GM13976 (cell line): ENCODE data around the gene MBTPS1.

Experiments used
- DNase-seq: peaks from one replicate; pipeline ENCODE4 v3.0.0; 2012; ENCODE audit warnings: low spot score
- CTCF ChIP-seq: IDR thresholded peaks from 2 replicates; pipeline ENCODE4 v1.5.1; 2012; ENCODE audit warnings: borderline replicate concordance, mild to moderate bottlenecking; ENCODE audit not compliant: insufficient read depth; ENCODE audit errors: extremely low read depth, missing control alignments, control extremely low read depth
- in situ Hi-C: fragments of 300-500 bp; cut with MboI; formaldehyde crosslinking; loops from one replicate; pipeline ENCODE4 v1.12.0; 2022; ENCODE audit warnings: low sequenced_read_pairs, mixed read lengths, inconsistent platforms; ENCODE audit not compliant: unreplicated experiment

The MBTPS1 gene

GRCh38 chr16:84021488-84021887 lies 95.3 kb downstream of the MBTPS1 start:
- TF ChIP-seq CTCF, result no peak
- no peak for DNase-seq
- in situ Hi-C loops, result no loop called here

GRCh38 chr16:84020353-84020752 lies 96.4 kb downstream of the MBTPS1 start:
- DNase-seq, result no peak
- in situ Hi-C loops, result no loop called here
- TF ChIP-seq CTCF, result no peak

- TF ChIP-seq CTCF, result no peak
- DNase-seq, result no peak
- in situ Hi-C loops, result no loop called here
These were observed 98.0 kb downstream of the MBTPS1 start for GRCh38 chr16:84018710-84019109.

- TF ChIP-seq CTCF, result no peak
- in situ Hi-C loops, result no loop called here
- no peak for DNase-seq
These were observed 100.3 kb downstream of the MBTPS1 start for GRCh38 chr16:84016477-84016876.

DNA sequence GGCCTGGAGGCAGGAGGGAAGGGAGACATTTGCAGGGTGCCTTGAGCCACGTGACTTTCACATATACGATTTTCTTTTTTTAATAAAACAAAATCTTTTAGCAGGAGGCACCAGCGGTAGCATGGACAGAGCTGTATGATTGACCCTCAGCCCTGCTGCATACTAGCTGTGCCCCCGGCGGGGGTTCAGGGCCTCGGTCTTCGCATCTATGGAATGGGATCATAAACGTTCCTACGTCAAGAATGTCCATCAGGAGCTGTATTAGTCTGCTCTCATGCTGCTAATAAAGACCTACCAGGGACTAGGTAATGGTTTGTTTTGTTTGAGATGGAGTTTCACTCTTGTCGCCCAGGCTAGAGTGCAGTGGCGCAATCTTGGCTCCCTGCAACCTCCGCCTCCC lies 101.3 kb downstream of the MBTPS1 start:
- in situ Hi-C loops, result no loop called here
- DNase-seq, result no peak
- no peak for TF ChIP-seq CTCF

GRCh38 chr16:84014570-84015327 lies 102.0 kb downstream of the MBTPS1 start:
- in situ Hi-C loops, result no loop called here
- no peak for DNase-seq
- TF ChIP-seq CTCF, result no peak

GRCh38 chr16:84013787-84014569 lies 102.8 kb downstream of the MBTPS1 start:
- TF ChIP-seq CTCF, result no peak
- in situ Hi-C loops, result no loop called here
- DNase-seq, result peak; percentile 82
